Ovary (tissue), 9 donors: ENCODE results near the gene TMEM59. TPM values are rescaled to one million over a fixed set of nuclear protein-coding genes. Genes with fewer than 3 reads are reported as not detected.

ENCODE experiments used
- DNase-seq, 5 donors: peaks; one replicate each; pipeline ENCODE4 v3.0.0-alpha.2; 2019 to 2020
- H3K27ac ChIP-seq, 2 donors: fragments of 200-600 bp; one replicate each; pipeline versions ENCODE4 v1.5.1 to v1.8.0; 2019 to 2022
- H3K27me3 ChIP-seq: fragments of 200-600 bp; one replicate; pipeline ENCODE4 v1.8.0; 2022
- H3K36me3 ChIP-seq: fragments of 200-600 bp; sonication (generic); one replicate; pipeline ENCODE4 v1.5.1; 2019
- H3K4me1 ChIP-seq: one replicate; pipeline ENCODE4 v1.8.1; 2013; ENCODE audit warnings: mild to moderate bottlenecking, moderate library complexity; ENCODE audit not compliant: insufficient read depth
- H3K4me3 ChIP-seq: fragments of 200-600 bp; sonication (generic); one replicate; pipeline ENCODE4 v1.5.1; 2017
- H3K9me3 ChIP-seq, 2 donors: fragments of 200-600 bp in 1 of 2; sonication (generic) in 1 of 2; one replicate each; pipeline versions ENCODE4 v1.5.1 to v1.8.1; 2013 to 2019; ENCODE audit warnings: mild to moderate bottlenecking in 1 of 2, moderate library complexity in 1 of 2
- EP300 ChIP-seq: sonication (generic); formaldehyde crosslinking; IDR thresholded peaks from one replicate; pipeline ENCODE4 v1.6.1; 2017; ENCODE audit warnings: antibody characterized with exemption
- POLR2A ChIP-seq: fragments of 450-650 bp; IDR thresholded peaks from one replicate; pipeline ENCODE4 v1.6.1; 2017; ENCODE audit warnings: antibody characterized with exemption, mild to moderate bottlenecking, moderate library complexity
- WGBS, 3 donors: extraction: QIAGEN DNeasy Blood & Tissue Kit in 1 of 3; methylation state at CpG; one replicate each; pipeline versions ENCODE4 v1.1.5 to v1.1.7; 2013 to 2017; 5-methylcytosine and 5-hydroxymethylcytosine counted together
- intact Hi-C, 4 donors: fragments of 100-400 bp; cut with DNase I; formaldehyde crosslinking; loops; one replicate each; pipeline versions ENCODE4 v1.11.0 to v1.15.1; 2022 to 2023
- polyA plus RNA-seq, 2 donors: library from polyadenylated mRNA; stranded (reverse); fragments of 200-250 nt in 1 of 2; fragments of 350-450 nt in 1 of 2; fragmentation: Illumina TruSeq in 1 of 2; extraction: RNeasy Lipid Tissue Mini Kit (QIAGEN cat#74804) in 1 of 2; gene quantifications; one replicate each; pipeline ENCODE4 v1.2.3, GENCODE V29; 2013 to 2014
- total RNA-seq, 7 donors: library from RNA; depleted of rRNA in 2 of 7; stranded (reverse); fragments of >200 nt in 2 of 7; fragmentation: NEBNext Ultra II Directional in 3 of 7; extraction: Animal tissue kit (Norgen Biotek cat#: 25700) in 3 of 7; gene quantifications; one replicate each; pipeline versions ENCODE4 v1.1.0 to v1.2.4, GENCODE V29; 2016 to 2023
- TF ChIP-seq, protein P1 (sequence below), 3 donors: fragments of 450-650 bp in 2 of 3; fragments of 200-600 bp in 1 of 3; IDR thresholded peaks; one replicate each; pipeline versions ENCODE4 v1.5.1 to v1.8.0; 2016 to 2022; ENCODE audit warnings: antibody characterized with exemption in 3 of 3, mild to moderate bottlenecking in 1 of 3
- donor health status: DM: no; HTN: no; CAD: no; lungs with moderate emphysema.
- donor health status: DM: no; HTN: no; CAD: no.
- donor health status: Bipolar disorder and iron deficiency.
- donor health status: DM: yes; HTN: yes; CAD: no.
- donor health status: DM: no; HTN: no; CAD: no.
- donor health status: DM: yes; HTN: yes; CAD: no.

TMEM59 gene
- total and polyA plus RNA-seq, 9 donors, result 165 to 406 (median 268) TPM

DNA sequence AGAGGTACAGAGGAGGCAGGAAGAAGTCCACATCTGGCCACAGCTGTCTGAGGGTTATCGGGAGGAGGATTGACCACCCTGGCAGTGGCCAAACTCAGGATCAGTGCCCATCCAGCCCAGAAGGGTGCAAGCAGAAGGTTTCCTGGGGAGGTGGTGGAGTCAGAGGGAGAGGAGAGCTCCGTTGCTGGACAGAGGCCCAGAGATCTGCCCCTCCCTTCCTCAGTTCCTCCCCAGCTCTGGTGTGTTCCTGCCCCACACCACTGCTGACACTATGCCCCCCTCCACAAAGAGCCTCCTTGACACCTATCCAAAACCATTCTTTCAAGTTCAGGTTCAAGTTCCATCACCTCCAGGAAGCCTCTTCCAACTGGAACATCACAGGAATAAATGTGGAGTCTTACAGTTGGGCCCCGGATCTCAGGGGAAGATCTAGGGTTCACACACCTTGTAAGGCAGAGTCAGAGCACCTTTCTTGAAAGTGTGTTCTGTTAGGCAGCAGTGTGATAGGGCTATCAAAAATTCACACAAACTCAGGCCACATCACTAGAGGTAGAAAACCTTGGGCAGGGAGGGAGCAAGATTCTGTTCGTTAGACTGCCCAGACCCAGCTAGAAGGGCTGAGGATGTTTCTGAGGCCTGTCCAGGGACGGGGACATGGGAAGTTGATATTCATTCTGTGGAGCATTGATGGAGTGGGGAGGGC is 42.4 kb downstream of the TMEM59 start:
- no peak for DNase-seq
- Histone ChIP-seq H3K4me1 (no peaks in the 10 kb centered on the region), H3K36me3 (no peaks in the 10 kb centered on the region), H3K27me3 (no peaks in the 10 kb centered on the region), H3K27ac (no peak overlapping the region), H3K4me3 (no peak overlapping the region), H3K9me3 (no peaks in the 10 kb centered on the region)
- 58 to 65% (median 60%) methylated on average over 5 of the region's 5 CpGs for WGBS, 3 donors
- TF ChIP-seq EP300, result no peak
- TF ChIP-seq, protein P1, sequence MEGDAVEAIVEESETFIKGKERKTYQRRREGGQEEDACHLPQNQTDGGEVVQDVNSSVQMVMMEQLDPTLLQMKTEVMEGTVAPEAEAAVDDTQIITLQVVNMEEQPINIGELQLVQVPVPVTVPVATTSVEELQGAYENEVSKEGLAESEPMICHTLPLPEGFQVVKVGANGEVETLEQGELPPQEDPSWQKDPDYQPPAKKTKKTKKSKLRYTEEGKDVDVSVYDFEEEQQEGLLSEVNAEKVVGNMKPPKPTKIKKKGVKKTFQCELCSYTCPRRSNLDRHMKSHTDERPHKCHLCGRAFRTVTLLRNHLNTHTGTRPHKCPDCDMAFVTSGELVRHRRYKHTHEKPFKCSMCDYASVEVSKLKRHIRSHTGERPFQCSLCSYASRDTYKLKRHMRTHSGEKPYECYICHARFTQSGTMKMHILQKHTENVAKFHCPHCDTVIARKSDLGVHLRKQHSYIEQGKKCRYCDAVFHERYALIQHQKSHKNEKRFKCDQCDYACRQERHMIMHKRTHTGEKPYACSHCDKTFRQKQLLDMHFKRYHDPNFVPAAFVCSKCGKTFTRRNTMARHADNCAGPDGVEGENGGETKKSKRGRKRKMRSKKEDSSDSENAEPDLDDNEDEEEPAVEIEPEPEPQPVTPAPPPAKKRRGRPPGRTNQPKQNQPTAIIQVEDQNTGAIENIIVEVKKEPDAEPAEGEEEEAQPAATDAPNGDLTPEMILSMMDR (IDR thresholded peaks at IDR 0.05), result no peak
- TF ChIP-seq POLR2A, result no peak
- intact Hi-C loops, result no loop called here

- H3K9me3 ChIP-seq, result no peaks in the 10 kb centered on the region
- intact Hi-C loops, result no loop called here
- no peak overlapping the region for H3K4me3 ChIP-seq
- 84 to 90% (median 85%) methylated on average over 4 of the region's 4 CpGs for WGBS, 3 donors
- TF ChIP-seq POLR2A (no peak), EP300 (no peak)
- TF ChIP-seq, protein P1 (IDR thresholded peaks at IDR 0.05), result no peak
- no peaks in the 10 kb centered on the region for H3K27me3 ChIP-seq
- H3K36me3 ChIP-seq, result no peaks in the 10 kb centered on the region
- no peak overlapping the region for H3K27ac ChIP-seq
- no peaks in the 10 kb centered on the region for H3K4me1 ChIP-seq
- no peak for DNase-seq
These were observed 43.6 kb downstream of the TMEM59 start for GRCh38 chr1:54009406-54009805.

DNA sequence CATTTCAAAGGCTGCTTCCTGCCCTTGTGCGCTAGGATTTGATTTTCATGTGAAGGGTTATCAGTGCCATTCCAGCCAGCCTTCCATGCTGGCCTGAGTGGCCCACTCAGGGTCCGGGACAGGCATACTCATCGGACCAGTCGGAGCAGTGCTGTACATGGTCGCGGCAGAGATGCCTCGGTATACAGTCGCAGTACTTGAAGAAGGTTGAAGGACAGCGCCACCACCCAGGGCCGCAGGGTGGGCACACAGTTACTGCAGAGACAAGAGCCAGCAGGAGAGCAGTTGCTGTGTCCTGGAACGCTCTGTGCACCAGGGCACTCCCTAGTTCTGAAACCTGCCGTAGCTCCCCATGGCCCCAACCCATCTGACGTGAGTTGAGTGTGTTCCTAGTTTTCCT is 44.1 kb downstream of the TMEM59 start:
- no peaks in the 10 kb centered on the region for H3K36me3 ChIP-seq
- H3K4me1 ChIP-seq, result no peaks in the 10 kb centered on the region
- H3K4me3 ChIP-seq, result no peak overlapping the region
- TF ChIP-seq, protein P1 (IDR thresholded peaks at IDR 0.05), result no peak
- TF ChIP-seq POLR2A (no peak), EP300 (no peak)
- intact Hi-C loops, result no loop called here
- no peaks in the 10 kb centered on the region for H3K27me3 ChIP-seq
- no peak for DNase-seq
- WGBS, 3 donors, result 78 to 85% (median 81%) methylated on average over 13 of the region's 13 CpGs
- no peak overlapping the region for H3K27ac ChIP-seq
- H3K9me3 ChIP-seq, result no peaks in the 10 kb centered on the region

GRCh38 chr1:54007613-54008012 is 45.4 kb downstream of the TMEM59 start:
- no peak for DNase-seq
- Histone ChIP-seq H3K27ac (no peak overlapping the region), H3K4me3 (no peak overlapping the region), H3K9me3 (no peaks in the 10 kb centered on the region), H3K36me3 (no peaks in the 10 kb centered on the region), H3K4me1 (no peaks in the 10 kb centered on the region), H3K27me3 (no peaks in the 10 kb centered on the region)
- TF ChIP-seq EP300 (no peak), POLR2A (no peak)
- TF ChIP-seq, protein P1 (IDR thresholded peaks at IDR 0.05), result no peak
- 90 to 98% (median 94%) methylated on average over 4 of the region's 4 CpGs for WGBS, 3 donors
- intact Hi-C loops, result no loop called here
